OCI-LY3 (cell line): ENCODE measurements around the gene SIX2.

Experiments
- CTCF ChIP-seq: fragments of 200-600, 300-600 bp; sonication (generic); IDR thresholded peaks from 2 replicates; pipeline ENCODE4 v1.5.1; 2014; ENCODE audit warnings: antibody characterized with exemption, low read length, low read depth
- EZH2phosphoT487 ChIP-seq: fragments of 200-600 bp; shearing (Covaris generic); IDR thresholded peaks from 2 replicates; pipeline ENCODE4 v1.6.1; 2018; ENCODE audit warnings: antibody characterized with exemption, mixed run types, low read depth

GRCh38 chr2:45006041-45006941 is 3.0 kb downstream of the SIX2 start:
- TF ChIP-seq CTCF: no peak
- no peak for TF ChIP-seq EZH2phosphoT487
